ENCODE data around the gene EIF4A3. TPM values are rescaled to one million over a fixed set of nuclear protein-coding genes. Genes with fewer than 3 reads are reported as not detected.

Gene EIF4A3
- total RNA-seq, 2 experiments from 2014 or later = 259 to 313 TPM

DNA sequence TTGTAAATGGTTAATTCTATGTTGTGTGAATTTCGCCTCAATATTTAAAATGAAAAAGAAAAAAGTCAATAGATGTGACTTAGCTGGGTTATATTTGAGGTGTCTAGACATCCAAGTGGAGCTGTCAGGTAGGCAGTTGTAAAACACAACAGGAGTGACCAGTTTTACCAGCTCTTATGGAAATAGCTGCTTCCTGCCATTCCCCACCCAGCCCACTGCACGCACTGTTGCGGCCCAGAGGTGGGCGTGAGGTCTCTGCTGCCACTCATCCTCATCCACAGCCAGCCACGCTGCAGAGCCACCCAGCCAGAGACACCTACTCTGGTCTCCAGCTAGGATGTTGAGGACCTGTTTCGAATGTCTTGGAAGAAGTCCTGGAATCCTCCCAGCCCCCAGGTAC is 19.5 kb upstream of the EIF4A3 start:
- Histone ChIP-seq H3K27ac (ENCODE audit: low read depth, low read length, poor library complexity, severe bottlenecking) (no peak overlapping the region), H3K4me1 (ENCODE audit: insufficient read depth, low read length, poor library complexity, severe bottlenecking) (no peaks in the 10 kb centered on the region), H3K4me3 (ENCODE audit: low read depth, low read length, poor library complexity, severe bottlenecking) (no peak overlapping the region), H2AFZ (ENCODE audit: low read length) (no peak overlapping the region), H3K79me2 (ENCODE audit: insufficient read depth, low read depth, low read length) (no peaks in the 10 kb centered on the region), H3K9me2 (ENCODE audit: insufficient read depth, low read length) (no peaks in the 10 kb centered on the region), H3K36me3 (ENCODE audit: insufficient read depth, low read length) (no peaks in the 10 kb centered on the region), H3K9me3 (ENCODE audit: low read length) (no peaks in the 10 kb centered on the region), H4K20me1 (ENCODE audit: insufficient read depth, low read length) (no peaks in the 10 kb centered on the region), H3K4me2 (ENCODE audit: low read length) (no peak overlapping the region)
- intact Hi-C loops (cut with micrococcal nuclease; ENCODE audit: unreplicated experiment) = no loop called here
- TF ChIP-seq, protein P1, sequence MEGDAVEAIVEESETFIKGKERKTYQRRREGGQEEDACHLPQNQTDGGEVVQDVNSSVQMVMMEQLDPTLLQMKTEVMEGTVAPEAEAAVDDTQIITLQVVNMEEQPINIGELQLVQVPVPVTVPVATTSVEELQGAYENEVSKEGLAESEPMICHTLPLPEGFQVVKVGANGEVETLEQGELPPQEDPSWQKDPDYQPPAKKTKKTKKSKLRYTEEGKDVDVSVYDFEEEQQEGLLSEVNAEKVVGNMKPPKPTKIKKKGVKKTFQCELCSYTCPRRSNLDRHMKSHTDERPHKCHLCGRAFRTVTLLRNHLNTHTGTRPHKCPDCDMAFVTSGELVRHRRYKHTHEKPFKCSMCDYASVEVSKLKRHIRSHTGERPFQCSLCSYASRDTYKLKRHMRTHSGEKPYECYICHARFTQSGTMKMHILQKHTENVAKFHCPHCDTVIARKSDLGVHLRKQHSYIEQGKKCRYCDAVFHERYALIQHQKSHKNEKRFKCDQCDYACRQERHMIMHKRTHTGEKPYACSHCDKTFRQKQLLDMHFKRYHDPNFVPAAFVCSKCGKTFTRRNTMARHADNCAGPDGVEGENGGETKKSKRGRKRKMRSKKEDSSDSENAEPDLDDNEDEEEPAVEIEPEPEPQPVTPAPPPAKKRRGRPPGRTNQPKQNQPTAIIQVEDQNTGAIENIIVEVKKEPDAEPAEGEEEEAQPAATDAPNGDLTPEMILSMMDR (conservative IDR thresholded peaks at IDR 0.05; ENCODE audit: low read length) = no peak
- TF ChIP-seq EZH2phosphoT487 (IDR thresholded peaks at IDR 0.05; ENCODE audit: borderline replicate concordance, low read depth, low read length) = no peak
- no TSS peak for BruUV-seq (replicated peaks)
- ChIA-PET CTCF (ENCODE audit: unreplicated experiment) (interaction anchor here (0.5 kb wide), 1 partner anchor 37 kb away, joined by 4 read pairs; no protein-coding TSS in a partner anchor), POLR2A (interaction anchor here (1.1 kb wide), 1 partner anchor 20 kb away, joined by 3 read pairs; no protein-coding TSS in a partner anchor)
- no peak for DNase-seq (ENCODE audit: low spot score)

DNA sequence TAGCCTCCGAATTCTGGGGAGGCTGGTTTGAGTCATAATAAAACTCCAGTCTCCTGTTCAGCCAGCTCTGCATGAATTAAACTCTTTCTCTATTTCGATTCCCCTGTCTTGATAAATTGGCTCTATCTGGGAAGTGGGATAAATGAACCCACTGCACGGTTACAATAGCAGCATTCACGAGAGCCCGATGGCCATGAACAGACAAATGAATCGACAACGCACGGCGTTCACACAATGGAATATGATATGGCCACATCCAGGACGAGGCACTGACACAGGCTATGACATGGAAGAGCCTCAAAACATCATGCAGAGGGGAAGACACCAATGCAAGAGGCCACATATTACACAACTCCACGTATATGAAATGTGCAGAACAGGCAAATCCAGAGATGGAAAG is 17.3 kb upstream of the EIF4A3 start:
- no peak overlapping the region for H3K4me2 ChIP-seq (ENCODE audit: low read length)
- H2AFZ ChIP-seq (ENCODE audit: low read length) = no peak overlapping the region
- H4K20me1 ChIP-seq (ENCODE audit: insufficient read depth, low read length) = no peaks in the 10 kb centered on the region
- ChIA-PET CTCF (ENCODE audit: unreplicated experiment) (no interaction called here), POLR2A (no interaction called here)
- H3K9me3 ChIP-seq (ENCODE audit: low read length) = no peaks in the 10 kb centered on the region
- no peaks in the 10 kb centered on the region for H3K36me3 ChIP-seq (ENCODE audit: insufficient read depth, low read length)
- no TSS peak for BruUV-seq (replicated peaks)
- no peaks in the 10 kb centered on the region for H3K9me2 ChIP-seq (ENCODE audit: insufficient read depth, low read length)
- H3K27ac ChIP-seq (ENCODE audit: low read depth, low read length, poor library complexity, severe bottlenecking) = no peak overlapping the region
- H3K4me1 ChIP-seq (ENCODE audit: insufficient read depth, low read length, poor library complexity, severe bottlenecking) = no peaks in the 10 kb centered on the region
- TF ChIP-seq, protein P1 (conservative IDR thresholded peaks at IDR 0.05; ENCODE audit: low read length) = no peak
- no peak for TF ChIP-seq EZH2phosphoT487 (IDR thresholded peaks at IDR 0.05; ENCODE audit: borderline replicate concordance, low read depth, low read length)
- no peaks in the 10 kb centered on the region for H3K79me2 ChIP-seq (ENCODE audit: insufficient read depth, low read depth, low read length)
- DNase-seq (ENCODE audit: low spot score) = no peak
- intact Hi-C loops (cut with micrococcal nuclease; ENCODE audit: unreplicated experiment) = no loop called here
- H3K4me3 ChIP-seq (ENCODE audit: low read depth, low read length, poor library complexity, severe bottlenecking) = no peak overlapping the region

DNA sequence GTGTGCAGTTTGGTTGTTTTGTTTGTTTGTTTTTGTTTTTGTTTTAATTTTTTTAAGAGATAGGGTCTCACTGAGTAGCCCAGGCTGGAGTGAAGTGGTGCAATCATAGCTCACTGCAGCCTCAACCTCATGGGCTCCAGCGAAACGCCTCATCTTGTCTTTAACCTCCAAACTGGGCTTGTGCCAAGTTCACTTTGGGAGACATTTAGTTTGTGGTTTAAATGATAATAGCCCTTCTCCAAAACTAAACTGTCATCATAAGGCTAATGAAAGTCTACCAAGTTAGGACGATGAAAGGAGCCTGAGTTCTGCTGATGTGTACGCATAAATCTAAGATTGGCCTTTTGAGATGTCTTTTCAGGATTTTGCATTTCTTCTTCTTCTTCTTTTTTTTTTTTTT is 16.4 kb upstream of the EIF4A3 start:
- Histone ChIP-seq H3K9me3 (ENCODE audit: low read length) (no peaks in the 10 kb centered on the region), H3K79me2 (ENCODE audit: insufficient read depth, low read depth, low read length) (no peaks in the 10 kb centered on the region), H3K36me3 (ENCODE audit: insufficient read depth, low read length) (no peaks in the 10 kb centered on the region), H3K4me1 (ENCODE audit: insufficient read depth, low read length, poor library complexity, severe bottlenecking) (no peaks in the 10 kb centered on the region), H3K27ac (ENCODE audit: low read depth, low read length, poor library complexity, severe bottlenecking) (no peak overlapping the region), H4K20me1 (ENCODE audit: insufficient read depth, low read length) (no peaks in the 10 kb centered on the region), H2AFZ (ENCODE audit: low read length) (no peak overlapping the region), H3K4me3 (ENCODE audit: low read depth, low read length, poor library complexity, severe bottlenecking) (no peak overlapping the region), H3K4me2 (ENCODE audit: low read length) (no peak overlapping the region), H3K9me2 (ENCODE audit: insufficient read depth, low read length) (no peaks in the 10 kb centered on the region)
- ChIA-PET POLR2A (interaction anchor here (1.0 kb wide), 1 partner anchor 14 kb away, joined by 3 read pairs; no protein-coding TSS in a partner anchor), CTCF (ENCODE audit: unreplicated experiment) (no interaction called here)
- intact Hi-C loops (cut with micrococcal nuclease; ENCODE audit: unreplicated experiment) = no loop called here
- TF ChIP-seq, protein P1 (conservative IDR thresholded peaks at IDR 0.05; ENCODE audit: low read length) = no peak
- no peak for TF ChIP-seq EZH2phosphoT487 (IDR thresholded peaks at IDR 0.05; ENCODE audit: borderline replicate concordance, low read depth, low read length)
- no peak for DNase-seq (ENCODE audit: low spot score)
- BruUV-seq (replicated peaks) = no TSS peak
